Stimulated activated CD8-positive, alpha-beta memory T cell treated with anti-CD3 and anti-CD28 coated beads, Interleukin-2, amount 100 ng/mL, for 1 hour (primary cell): ENCODE measurements around the gene APOBEC3A.

Experiments
- DNase-seq, 2 donors: peaks; one replicate each; pipeline ENCODE4 v3.0.0-alpha.2; 2020; ENCODE audit warnings: low read depth in 2 of 2

Gene APOBEC3A

GRCh38 chr22:38957046-38957770, at the start of gene APOBEC3A:
Gene APOBEC3A, plus strand, starts transcription at chr22:38957609. Its CDS starts 83 bp downstream, at chr22:38957692.
- DNase-seq, result no peak

- DNase-seq, result no peak
Observed at GRCh38 chr22:38907767-38908166, 49.6 kb upstream of the APOBEC3A start.

DNA sequence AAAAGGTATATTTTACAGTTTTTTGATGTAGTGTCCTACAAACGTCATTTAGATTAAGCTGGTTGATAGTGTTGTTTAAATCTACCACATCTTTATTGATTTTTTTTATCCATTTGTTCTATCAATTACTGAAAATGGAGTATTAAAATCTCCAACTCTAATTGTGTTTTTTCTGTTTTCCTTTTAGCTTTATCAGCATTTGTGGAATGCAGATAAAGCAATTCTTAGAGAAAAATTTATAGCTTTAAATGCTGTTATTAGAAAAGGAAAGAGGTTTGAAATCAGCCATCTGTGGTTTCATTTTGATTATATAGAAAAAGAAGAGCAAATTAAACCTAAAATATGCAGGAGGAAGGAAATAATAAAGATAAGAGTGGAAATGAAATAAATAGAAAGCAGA, 46.0 kb upstream of the APOBEC3A start:
- no peak for DNase-seq

GRCh38 chr22:38919631-38920190, 37.7 kb upstream of the APOBEC3A start:
- DNase-seq, result no peak

- DNase-seq, result no peak
Observed at GRCh38 chr22:38921120-38921519, 36.3 kb upstream of the APOBEC3A start.

- DNase-seq, result no peak
Observed at GRCh38 chr22:38921806-38922205, 35.6 kb upstream of the APOBEC3A start.

DNA sequence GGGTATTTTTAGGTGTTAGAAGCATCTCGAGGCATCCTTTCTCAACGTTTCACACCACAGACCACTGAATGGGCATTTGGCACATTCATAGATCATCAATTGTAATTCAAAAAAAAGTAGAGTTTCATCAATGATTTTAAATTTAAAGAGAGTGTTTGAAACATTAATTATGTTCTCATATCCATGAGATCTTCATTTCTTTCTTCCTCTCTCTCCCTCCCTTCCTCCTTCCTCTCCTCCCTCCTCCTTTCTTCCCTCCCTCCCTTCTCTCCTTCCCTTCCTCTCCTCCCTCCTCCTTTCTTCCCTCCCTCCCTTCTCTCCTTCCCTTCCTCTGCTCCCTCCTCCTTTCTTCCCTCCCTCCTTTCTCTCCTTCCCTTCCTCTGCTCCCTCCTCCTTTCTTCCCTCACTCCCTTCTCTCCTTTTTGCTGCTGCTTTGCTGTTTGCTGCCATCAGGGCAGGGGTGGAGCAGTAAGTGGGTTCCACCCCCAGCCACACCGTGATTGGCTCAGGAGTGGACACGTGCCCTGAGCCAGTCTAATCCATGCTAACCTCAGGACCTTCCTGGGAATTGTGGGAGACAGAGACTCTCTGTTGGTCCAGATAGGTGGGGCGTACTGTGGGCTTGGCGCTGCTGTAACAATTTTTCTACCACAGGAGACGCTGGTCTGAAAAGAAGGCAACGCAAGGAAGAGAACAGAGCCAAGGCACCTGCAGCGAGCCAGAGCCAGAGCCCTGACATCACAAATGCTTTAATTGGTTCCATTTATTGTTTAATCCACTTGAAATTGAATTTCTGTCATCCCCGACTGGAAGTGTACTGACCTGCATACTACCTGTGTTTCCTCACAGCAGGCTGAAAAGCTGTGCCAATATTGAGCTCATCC, 33.7 kb upstream of the APOBEC3A start:
- DNase-seq, result no peak

DNA sequence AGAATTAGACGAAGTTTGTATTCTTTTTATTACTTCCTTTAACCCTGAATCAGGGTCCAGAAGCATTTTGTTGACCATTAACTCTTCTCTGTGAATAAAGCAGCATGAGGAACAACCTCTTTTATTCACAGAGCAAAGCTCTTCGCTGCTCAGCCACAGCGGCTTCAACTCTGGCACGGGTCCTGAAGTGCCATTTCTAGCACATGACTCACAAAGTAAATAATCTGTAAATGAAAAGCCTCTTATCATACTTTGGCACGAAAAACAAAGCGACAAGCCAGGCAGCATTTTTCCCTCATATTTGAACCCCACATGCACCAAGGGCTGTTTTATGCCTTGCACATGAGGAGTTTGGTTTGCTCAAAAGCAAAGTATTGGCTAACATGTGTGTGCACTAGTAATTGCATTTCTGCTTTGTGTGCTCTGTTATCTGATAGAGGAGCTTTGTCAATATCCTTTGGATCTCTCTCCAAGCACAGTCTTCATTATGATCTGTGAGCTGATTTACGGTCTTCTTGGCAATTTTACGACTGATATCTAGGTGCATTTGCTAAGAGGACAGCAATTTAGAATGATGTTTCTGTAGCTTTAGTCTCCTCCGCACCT, 33.0 kb upstream of the APOBEC3A start:
- DNase-seq, result no peak

GRCh38 chr22:38925571-38926041, 31.8 kb upstream of the APOBEC3A start:
- DNase-seq, result no peak

GRCh38 chr22:38927033-38927781, 30.2 kb upstream of the APOBEC3A start:
- DNase-seq, result peak in 1 of 2 donors; percentile 18

DNA sequence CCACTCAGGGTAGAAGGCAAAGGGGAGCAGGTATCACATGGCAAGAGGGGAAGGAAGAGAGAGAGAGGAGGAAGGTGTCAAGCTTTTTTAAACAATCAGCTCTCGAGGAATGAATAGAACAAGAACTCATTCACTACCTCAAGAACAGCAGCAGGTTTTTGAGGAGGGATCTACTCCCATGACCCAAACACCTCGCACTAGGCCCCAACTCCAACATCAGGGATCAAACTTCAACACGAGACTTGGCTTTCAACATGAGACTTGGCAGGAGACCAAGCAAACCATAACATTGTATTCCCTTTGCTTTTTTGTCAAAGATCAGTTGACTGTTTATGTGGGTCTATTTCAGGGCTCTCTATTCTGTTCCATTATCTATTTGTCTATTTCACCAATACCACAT, 26.9 kb upstream of the APOBEC3A start:
- no peak for DNase-seq

- no peak for DNase-seq
Observed at GRCh38 chr22:38935023-38935422, 22.4 kb upstream of the APOBEC3A start.

GRCh38 chr22:38935616-38936015, 21.8 kb upstream of the APOBEC3A start:
- no peak for DNase-seq

- DNase-seq, result no peak
Observed at GRCh38 chr22:38936562-38936961, 20.8 kb upstream of the APOBEC3A start.

GRCh38 chr22:38937036-38937435, 20.4 kb upstream of the APOBEC3A start:
- DNase-seq, result no peak

GRCh38 chr22:38937541-38937940, 19.9 kb upstream of the APOBEC3A start:
- no peak for DNase-seq

- no peak for DNase-seq
Observed at GRCh38 chr22:38938221-38938620, 19.2 kb upstream of the APOBEC3A start.

- no peak for DNase-seq
Observed at GRCh38 chr22:38938925-38939324, 18.5 kb upstream of the APOBEC3A start.

DNA sequence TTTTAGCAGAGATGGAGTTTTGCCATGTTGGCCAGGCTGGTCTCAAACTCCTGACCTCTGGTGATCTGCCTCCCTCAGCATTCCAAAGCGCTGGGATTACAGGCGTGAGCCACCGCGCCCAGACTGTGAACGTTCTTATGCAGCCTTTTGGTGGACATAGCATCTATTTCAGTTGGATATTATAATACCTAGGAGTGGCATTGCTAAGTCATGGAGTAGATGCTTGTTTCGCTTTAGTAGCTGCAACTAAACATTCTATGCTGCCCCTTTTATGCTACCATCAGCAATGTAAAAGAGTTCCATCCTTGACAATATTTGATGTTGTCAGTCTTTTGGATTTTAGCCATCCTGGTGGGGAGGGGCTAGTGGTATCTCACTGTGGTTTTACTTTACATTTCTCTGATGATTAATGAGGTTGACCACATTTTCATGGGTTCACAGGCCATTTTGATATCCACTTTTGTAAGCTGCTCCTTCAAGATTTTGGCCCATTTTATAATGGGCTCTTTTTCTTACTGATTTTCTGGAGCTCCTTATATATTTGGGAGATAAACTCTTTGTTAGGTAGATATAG, 16.5 kb upstream of the APOBEC3A start:
- DNase-seq, result no peak

DNA sequence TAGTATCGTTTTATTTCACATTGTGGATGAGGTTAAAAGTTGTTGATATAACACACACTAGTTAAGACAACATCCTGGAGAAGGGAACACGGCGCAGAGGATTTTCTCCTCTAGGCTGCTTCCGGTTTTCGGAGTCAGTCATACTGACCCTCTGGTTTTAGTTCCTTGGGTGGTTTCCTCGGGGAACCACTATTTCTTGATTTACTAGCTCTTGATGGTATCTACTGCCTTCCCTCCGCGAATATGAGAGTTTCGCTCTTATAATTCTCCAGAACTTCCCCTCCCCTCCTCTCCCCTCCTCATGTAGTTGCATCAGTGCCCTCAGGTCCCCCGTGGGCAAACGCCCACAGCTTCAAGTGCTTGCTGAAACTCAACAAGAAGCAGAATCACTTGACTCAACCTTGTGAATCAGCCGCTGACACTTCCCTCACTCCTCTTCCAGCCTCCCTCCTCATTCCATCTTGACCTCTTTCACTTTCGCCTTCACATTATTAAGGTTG, 15.9 kb upstream of the APOBEC3A start:
- no peak for DNase-seq

DNA sequence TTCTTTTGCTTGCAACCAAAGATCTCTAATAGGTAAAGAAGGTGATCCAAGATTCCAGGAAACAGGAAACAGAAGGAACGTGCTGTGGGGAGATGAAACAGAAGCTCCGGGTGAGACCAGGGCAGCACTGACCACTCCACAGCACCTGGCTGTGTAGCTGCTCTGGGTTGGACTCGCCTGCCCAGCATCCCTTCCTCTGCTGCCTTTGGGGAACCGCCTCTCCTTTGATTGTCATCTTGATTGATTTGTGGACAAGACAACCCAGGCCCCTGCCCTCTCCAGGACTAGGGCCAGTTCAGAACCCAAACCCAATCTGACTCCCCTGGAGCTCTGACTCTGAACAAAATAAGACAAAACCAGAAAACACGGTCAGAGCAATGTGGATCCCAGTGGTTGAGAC, 14.7 kb upstream of the APOBEC3A start:
- no peak for DNase-seq
